OCI-LY1 (cell line): ENCODE data around the gene PDK2.

Experiments used
- H2AFZ ChIP-seq: fragments of 200-600 bp; sonication (generic), shearing (Covaris generic); 2 replicates; pipeline ENCODE4 v1.6.0; 2014; ENCODE audit warnings: antibody characterized with exemption, mild to moderate bottlenecking, low read length
- H3F3A ChIP-seq: fragments of 200-600 bp; sonication (generic), shearing (Covaris generic); 2 replicates; pipeline ENCODE4 v1.6.0; 2014; ENCODE audit warnings: mild to moderate bottlenecking, antibody characterized with exemption, low read length, moderate library complexity; ENCODE audit not compliant: insufficient read depth
- H3K27ac ChIP-seq: fragments of 200-600 bp; sonication (generic); 2 replicates; pipeline ENCODE4 v1.5.1; 2014; ENCODE audit warnings: low read length, mixed run types, mild to moderate bottlenecking, low read depth; ENCODE audit not compliant: poor library complexity, severe bottlenecking
- H3K27me3 ChIP-seq: fragments of 200-600 bp; sonication (generic); 2 replicates; pipeline ENCODE4 v1.6.0; 2014; ENCODE audit warnings: antibody characterized with exemption, mild to moderate bottlenecking, low read length, moderate library complexity; ENCODE audit not compliant: insufficient read depth
- H3K36me3 ChIP-seq: fragments of 200-600 bp; sonication (generic); 2 replicates; pipeline ENCODE4 v1.6.1; 2014; ENCODE audit warnings: mild to moderate bottlenecking, antibody characterized with exemption, low read length, moderate library complexity, mixed read lengths; ENCODE audit not compliant: insufficient read depth
- H3K4me1 ChIP-seq: fragments of 200-600 bp; sonication (generic); 2 replicates; pipeline ENCODE4 v1.5.1; 2014; ENCODE audit warnings: mild to moderate bottlenecking, low read length, moderate library complexity; ENCODE audit not compliant: insufficient read depth, severe bottlenecking
- H3K4me2 ChIP-seq: fragments of 200-600 bp; sonication (generic), shearing (Covaris generic); 2 replicates; pipeline ENCODE4 v1.6.1; 2014; ENCODE audit warnings: low read length
- H3K4me3 ChIP-seq: fragments of 200-600 bp; sonication (generic); 2 replicates; pipeline ENCODE4 v1.5.1; 2014; ENCODE audit warnings: low read length, low read depth, mild to moderate bottlenecking, mixed read lengths; ENCODE audit not compliant: poor library complexity, severe bottlenecking
- H3K79me2 ChIP-seq: fragments of 200-600 bp; shearing (Covaris generic); 2 replicates; pipeline ENCODE4 v1.6.1; 2016; ENCODE audit warnings: mixed run types, low read length, mixed read lengths; ENCODE audit not compliant: insufficient read depth
- H3K9ac ChIP-seq: fragments of 200-600 bp; sonication (generic), shearing (Covaris generic); 2 replicates; pipeline ENCODE4 v1.6.1; 2014; ENCODE audit warnings: mild to moderate bottlenecking, low read length, mixed read lengths
- H3K9me2 ChIP-seq: fragments of 200-600 bp; sonication (generic), shearing (Covaris generic); 2 replicates; pipeline ENCODE4 v1.6.1; 2014; ENCODE audit warnings: low read depth, mild to moderate bottlenecking, low read length, mixed read lengths
- H3K9me3 ChIP-seq: fragments of 200-600 bp; shearing (Covaris generic); 2 replicates; pipeline ENCODE4 v1.6.1; 2014; ENCODE audit warnings: low read length, mixed read lengths
- H4K20me1 ChIP-seq: fragments of 200-600 bp; sonication (generic), shearing (Covaris generic); 2 replicates; pipeline ENCODE4 v1.6.0; 2016; ENCODE audit warnings: mild to moderate bottlenecking, low read length; ENCODE audit not compliant: insufficient read depth
- CTCF ChIP-seq: fragments of 200-600 bp; sonication (generic), shearing (Covaris generic); IDR thresholded peaks from 2 replicates; pipeline ENCODE4 v1.5.1; 2017; ENCODE audit warnings: mild to moderate bottlenecking, antibody characterized with exemption, low read length, moderate library complexity, mixed read lengths
- EZH2 ChIP-seq: fragments of 200-600 bp; sonication (generic), shearing (Covaris generic); IDR thresholded peaks from 2 replicates; pipeline ENCODE4 v1.8.0; 2017; ENCODE audit warnings: borderline replicate concordance, mixed run types, mild to moderate bottlenecking, antibody characterized with exemption, low read length, moderate library complexity, mixed read lengths

Gene PDK2

GRCh38 chr17:50072925-50073324, 22.2 kb upstream of the PDK2 start:
- H4K20me1 ChIP-seq, result no peaks in the 10 kb centered on the region

GRCh38 chr17:50074227-50074626, 20.9 kb upstream of the PDK2 start:
- TF ChIP-seq CTCF, result no peak
- TF ChIP-seq EZH2, result no peak
- no peaks in the 10 kb centered on the region for H4K20me1 ChIP-seq

More at GRCh38 chr17:50072925-50073324, 22.2 kb upstream of the PDK2 start:
- Histone ChIP-seq H2AFZ (no peak overlapping the region), H3K4me3 (no peak overlapping the region), H3K4me2 (no peak overlapping the region), H3K9ac (no peak overlapping the region), H3K4me1 (peaks cover 5% of the 10 kb centered on the region), H3K9me2 (no peaks in the 10 kb centered on the region), H3K9me3 (no peaks in the 10 kb centered on the region), H3K79me2 (no peaks in the 10 kb centered on the region), H3K27ac (no peak overlapping the region), H3K27me3 (peaks cover 4% of the 10 kb centered on the region; the same call in 1 of the 2 replicates), H3F3A (no peaks in the 10 kb centered on the region), H3K36me3 (no peaks in the 10 kb centered on the region)
- TF ChIP-seq EZH2, result no peak
- TF ChIP-seq CTCF, result no peak

GRCh38 chr17:50075446-50076032, 19.6 kb upstream of the PDK2 start:
- no peak overlapping the region for H3K27ac ChIP-seq
- H3K9me3 ChIP-seq, result no peaks in the 10 kb centered on the region
- H3K4me2 ChIP-seq, result no peak overlapping the region
- TF ChIP-seq EZH2, result no peak
- no peak for TF ChIP-seq CTCF
- H3K4me1 ChIP-seq, result peaks cover 13% of the 10 kb centered on the region
- no peaks in the 10 kb centered on the region for H3F3A ChIP-seq
- H3K9ac ChIP-seq, result no peak overlapping the region
- H4K20me1 ChIP-seq, result no peaks in the 10 kb centered on the region
- no peak overlapping the region for H2AFZ ChIP-seq
- H3K36me3 ChIP-seq, result no peaks in the 10 kb centered on the region
- no peaks in the 10 kb centered on the region for H3K79me2 ChIP-seq
- H3K9me2 ChIP-seq, result no peaks in the 10 kb centered on the region
- H3K27me3 ChIP-seq, result no peaks in the 10 kb centered on the region
- no peak overlapping the region for H3K4me3 ChIP-seq

More at GRCh38 chr17:50074227-50074626, 20.9 kb upstream of the PDK2 start:
- Histone ChIP-seq H3K9me2 (no peaks in the 10 kb centered on the region), H3K4me2 (no peak overlapping the region), H3K4me1 (peaks cover 5% of the 10 kb centered on the region), H3K27ac (no peak overlapping the region), H3K36me3 (no peaks in the 10 kb centered on the region), H3K9me3 (no peaks in the 10 kb centered on the region), H3F3A (no peaks in the 10 kb centered on the region), H3K9ac (no peak overlapping the region), H2AFZ (no peak overlapping the region), H3K79me2 (no peaks in the 10 kb centered on the region), H3K27me3 (peaks cover 4% of the 10 kb centered on the region; the same call in 1 of the 2 replicates), H3K4me3 (no peak overlapping the region)
